ENCODE measurements around the gene LLGL1.
"Not testable (repeated sequence)": the region's sequence is repeated elsewhere in the genome, so short reads cannot be mapped to it uniquely, and the experiment has no call there.

LLGL1 gene

GRCh38 chr17:18206962-18207361 lies 18.5 kb upstream of the LLGL1 start:
- DNase-seq (ENCODE audit: low read depth): no peak
- H3K4me3 ChIP-seq (ENCODE audit: low read length): no peak overlapping the region
- no peak for TF ChIP-seq CTCF (conservative IDR thresholded peaks at IDR 0.05; ENCODE audit: low read length)

GRCh38 chr17:18208092-18208491 lies 17.3 kb upstream of the LLGL1 start:
- no peak overlapping the region for H3K4me3 ChIP-seq (ENCODE audit: low read length)
- no peak for TF ChIP-seq CTCF (conservative IDR thresholded peaks at IDR 0.05; ENCODE audit: low read length)
- no peak for DNase-seq (ENCODE audit: low read depth)

- TF ChIP-seq CTCF (conservative IDR thresholded peaks at IDR 0.05; ENCODE audit: low read length): no peak
- DNase-seq (ENCODE audit: low read depth): no peak
- no peak overlapping the region for H3K4me3 ChIP-seq (ENCODE audit: low read length)
Observed at GRCh38 chr17:18213666-18214270, 11.7 kb upstream of the LLGL1 start.

- not testable (repeated sequence) for DNase-seq (ENCODE audit: low read depth); H3K4me3 ChIP-seq (ENCODE audit: low read length)
Observed at GRCh38 chr17:18216906-18217305, 8.5 kb upstream of the LLGL1 start.

GRCh38 chr17:18217412-18218015 lies 7.9 kb upstream of the LLGL1 start:
- peak; percentile 46 for DNase-seq (ENCODE audit: low read depth)
- no peak overlapping the region for H3K4me3 ChIP-seq (ENCODE audit: low read length)
- peak; percentile 95 for TF ChIP-seq CTCF (conservative IDR thresholded peaks at IDR 0.05; ENCODE audit: low read length)

GRCh38 chr17:18218756-18219415 lies 6.5 kb upstream of the LLGL1 start:
- TF ChIP-seq CTCF (conservative IDR thresholded peaks at IDR 0.05; ENCODE audit: low read length): no peak
- DNase-seq (ENCODE audit: low read depth): peak; percentile 38
- H3K4me3 ChIP-seq (ENCODE audit: low read length): no peak overlapping the region

GRCh38 chr17:18224053-18224386 lies 1.4 kb upstream of the LLGL1 start:
- no peak for TF ChIP-seq CTCF (conservative IDR thresholded peaks at IDR 0.05; ENCODE audit: low read length)

More at GRCh38 chr17:18224053-18224386, 1.4 kb upstream of the LLGL1 start:
- no peak overlapping the region for H3K4me3 ChIP-seq (ENCODE audit: low read length)
- no peak for DNase-seq (ENCODE audit: low read depth)
